Activated CD4-positive, alpha-beta T cell treated with anti-CD3 and anti-CD28 coated beads, Interleukin-2, amount 10 ng/mL, durations not matched to agents 7 days and 5 days (primary cell): ENCODE results near the gene PITX1. TPM values are rescaled to one million over a fixed set of nuclear protein-coding genes. Genes with fewer than 3 reads are reported as not detected.
"Not testable (repeated sequence)": the region's sequence is repeated elsewhere in the genome, so short reads cannot be mapped to it uniquely, and the experiment has no call there.

ENCODE experiments used
- CTCF ChIA-PET: fragments of 350-600 bp; sonication (Branson Sonifier 250); formaldehyde crosslinking; loops from one replicate; lab custom pipeline; 2021; ENCODE audit warnings: antibody characterized with exemption; lab: Charles Lee
- POLR2A ChIA-PET: fragments of 350-600 bp; sonication (Branson Sonifier 250); formaldehyde crosslinking; loops from one replicate; lab custom pipeline; 2021; ENCODE audit warnings: antibody characterized with exemption; lab: Charles Lee
- DNase-seq: peaks from one replicate; pipeline ENCODE4 v3.0.0-alpha.2; 2020
- H3K27ac Mint-ChIP-seq: one replicate; pipeline ENCODE4 v1.8.0; 2021; ENCODE audit warnings: mild to moderate bottlenecking, moderate library complexity, mixed read lengths
- H3K27me3 Mint-ChIP-seq: one replicate; pipeline ENCODE4 v1.8.0; 2021; ENCODE audit warnings: mixed read lengths
- H3K36me3 Mint-ChIP-seq: one replicate; pipeline ENCODE4 v1.8.0; 2021; ENCODE audit warnings: low read depth, mixed read lengths
- H3K4me1 Mint-ChIP-seq: one replicate; pipeline ENCODE4 v1.8.0; 2021; ENCODE audit warnings: mixed read lengths
- H3K4me3 Mint-ChIP-seq: one replicate; pipeline ENCODE4 v1.8.0; 2021; ENCODE audit warnings: mild to moderate bottlenecking, moderate library complexity, mixed read lengths
- H3K9me3 Mint-ChIP-seq: one replicate; pipeline ENCODE4 v1.8.0; 2021; ENCODE audit warnings: mixed read lengths
- total RNA-seq, 2 experiments: library from RNA; stranded (reverse); gene quantifications; one replicate each; pipeline ENCODE4 v1.2.3, GENCODE V29; 2021

Gene PITX1
- total RNA-seq, 2 experiments from 2014 or later, result not detected

- Mint-ChIP-seq H3K4me3 (no peak overlapping the region), H3K27me3 (no peaks in the 10 kb centered on the region), H3K27ac (no peak overlapping the region), H3K9me3 (no peaks in the 10 kb centered on the region), H3K4me1 (no peaks in the 10 kb centered on the region), H3K36me3 (no peaks in the 10 kb centered on the region)
- no peak for DNase-seq
- ChIA-PET POLR2A (no interaction called here), CTCF (no interaction called here)
Observed at GRCh38 chr5:135007305-135007704, 26.7 kb downstream of the PITX1 start.

- DNase-seq, result no peak
- CTCF ChIA-PET, result interaction anchor here (0.7 kb wide), 1 partner anchor 14 kb away, joined by 3 read pairs; no protein-coding TSS in a partner anchor
- H3K27ac Mint-ChIP-seq, result no peak overlapping the region
- H3K4me1 Mint-ChIP-seq, result no peaks in the 10 kb centered on the region
- no peak overlapping the region for H3K4me3 Mint-ChIP-seq
- H3K36me3 Mint-ChIP-seq, result no peaks in the 10 kb centered on the region
- H3K27me3 Mint-ChIP-seq, result no peaks in the 10 kb centered on the region
- H3K9me3 Mint-ChIP-seq, result no peaks in the 10 kb centered on the region
- POLR2A ChIA-PET, result no interaction called here
Observed at GRCh38 chr5:135005076-135005475, 29.0 kb downstream of the PITX1 start.

DNA sequence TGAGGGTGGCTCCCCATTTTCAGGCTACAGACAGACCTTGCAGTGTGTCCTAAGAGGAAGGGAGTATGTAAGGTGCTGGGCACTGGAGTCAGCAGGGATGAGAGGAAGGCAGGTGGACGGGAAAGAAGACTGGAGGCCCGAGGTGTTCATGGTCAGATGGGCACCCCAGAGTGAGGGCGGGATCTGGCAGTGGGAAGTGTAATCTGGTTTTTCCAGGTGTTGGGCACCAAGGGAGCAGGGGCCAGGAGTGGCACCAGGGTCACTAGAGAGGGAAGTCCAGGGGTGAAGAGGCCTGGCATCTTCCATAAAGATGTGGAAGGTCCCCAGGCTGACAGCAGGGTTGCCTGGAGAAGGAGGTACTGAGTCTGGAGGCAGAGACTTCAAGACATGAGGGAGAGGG is 29.7 kb downstream of the PITX1 start:
- Mint-ChIP-seq H3K27ac (no peak overlapping the region), H3K27me3 (no peaks in the 10 kb centered on the region), H3K4me3 (no peak overlapping the region), H3K36me3 (no peaks in the 10 kb centered on the region), H3K4me1 (no peaks in the 10 kb centered on the region), H3K9me3 (no peaks in the 10 kb centered on the region)
- no peak for DNase-seq
- ChIA-PET POLR2A (no interaction called here), CTCF (no interaction called here)

DNA sequence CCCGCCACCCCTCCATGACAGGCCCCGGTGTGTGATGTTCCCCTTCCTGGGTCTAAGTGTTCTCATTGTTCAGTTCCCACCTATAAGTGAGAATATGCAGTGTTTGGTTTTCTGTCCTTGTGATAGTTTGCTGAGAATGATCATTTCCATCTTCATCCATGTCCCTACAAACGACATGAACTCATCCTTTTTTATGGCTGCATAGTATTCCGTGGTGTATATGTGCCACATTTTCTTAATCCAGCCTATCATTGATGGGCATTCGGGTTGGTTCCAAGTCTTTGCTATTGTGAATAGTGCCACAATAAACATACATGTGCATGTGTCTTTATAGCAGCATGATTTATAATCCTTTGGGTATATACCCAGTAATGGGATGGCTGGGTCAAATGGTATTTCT is 36.0 kb downstream of the PITX1 start:
- H3K4me1 Mint-ChIP-seq, H3K4me3 Mint-ChIP-seq, CTCF ChIA-PET, H3K27ac Mint-ChIP-seq, H3K27me3 Mint-ChIP-seq, H3K9me3 Mint-ChIP-seq, POLR2A ChIA-PET, DNase-seq, H3K36me3 Mint-ChIP-seq: not testable (repeated sequence)

DNA sequence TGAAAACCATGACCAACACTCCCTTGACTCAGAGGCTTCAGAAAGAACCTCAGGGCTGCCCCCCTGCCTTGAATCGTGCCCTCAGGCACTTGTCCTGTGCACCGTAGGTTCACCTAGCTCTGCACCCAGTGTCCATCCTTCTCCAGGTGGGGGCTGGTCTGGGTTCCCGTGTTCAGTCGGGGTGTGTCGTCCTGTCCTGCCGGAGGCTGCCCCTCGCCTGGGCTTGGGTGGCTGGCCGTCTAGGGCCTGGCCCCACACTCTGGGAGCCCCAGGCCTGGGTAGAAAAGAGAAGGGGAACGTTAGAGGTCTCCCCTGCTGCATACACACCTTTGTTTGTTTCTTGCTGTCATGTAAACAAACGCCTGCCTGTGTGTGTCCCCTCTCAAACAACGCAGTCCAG is 37.0 kb downstream of the PITX1 start:
- DNase-seq, result no peak
- no peak overlapping the region for H3K4me3 Mint-ChIP-seq
- H3K9me3 Mint-ChIP-seq, result no peaks in the 10 kb centered on the region
- H3K27me3 Mint-ChIP-seq, result no peaks in the 10 kb centered on the region
- H3K4me1 Mint-ChIP-seq, result no peaks in the 10 kb centered on the region
- CTCF ChIA-PET, result no interaction called here
- no peak overlapping the region for H3K27ac Mint-ChIP-seq
- POLR2A ChIA-PET, result no interaction called here
- no peaks in the 10 kb centered on the region for H3K36me3 Mint-ChIP-seq

GRCh38 chr5:134995850-134996402 is 38.1 kb downstream of the PITX1 start:
- H3K9me3 Mint-ChIP-seq, result no peaks in the 10 kb centered on the region
- ChIA-PET CTCF (no interaction called here), POLR2A (no interaction called here)
- H3K27ac Mint-ChIP-seq, result no peak overlapping the region
- no peaks in the 10 kb centered on the region for H3K36me3 Mint-ChIP-seq
- no peak overlapping the region for H3K4me3 Mint-ChIP-seq
- H3K27me3 Mint-ChIP-seq, result no peaks in the 10 kb centered on the region
- DNase-seq, result no peak
- H3K4me1 Mint-ChIP-seq, result no peaks in the 10 kb centered on the region

DNA sequence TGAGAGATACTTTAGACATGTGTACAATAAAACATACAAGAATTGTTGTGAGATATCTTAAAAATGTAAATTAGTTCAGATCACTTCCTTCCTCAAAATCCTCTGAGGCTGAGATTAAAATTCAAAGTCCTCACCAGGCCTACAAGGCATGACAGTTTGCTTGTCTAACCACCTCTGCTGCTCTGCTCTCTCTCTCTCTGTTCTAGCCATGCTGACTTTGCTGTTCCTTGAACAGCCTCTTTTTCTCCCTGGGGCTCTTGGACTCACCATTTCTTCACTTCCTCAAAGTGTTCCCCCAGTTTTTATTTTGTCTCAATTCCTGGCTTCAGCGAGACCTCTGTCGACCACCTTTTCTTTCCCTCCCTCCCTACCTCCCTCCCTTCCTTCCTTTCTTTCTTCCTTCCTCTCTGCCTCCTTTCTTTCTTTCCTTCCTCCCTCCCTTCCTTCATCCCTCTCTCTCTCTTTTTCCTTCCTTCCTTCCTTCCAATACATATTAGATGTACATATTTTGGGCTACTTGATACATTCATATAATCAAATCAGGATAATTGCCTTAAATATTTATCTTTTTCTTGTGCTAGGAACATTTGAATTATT is 39.4 kb downstream of the PITX1 start:
- no peak overlapping the region for H3K27ac Mint-ChIP-seq
- H3K9me3 Mint-ChIP-seq, result no peaks in the 10 kb centered on the region
- no peak for DNase-seq
- H3K27me3 Mint-ChIP-seq, result no peaks in the 10 kb centered on the region
- ChIA-PET POLR2A (no interaction called here), CTCF (no interaction called here)
- no peaks in the 10 kb centered on the region for H3K4me1 Mint-ChIP-seq
- no peak overlapping the region for H3K4me3 Mint-ChIP-seq
- no peaks in the 10 kb centered on the region for H3K36me3 Mint-ChIP-seq

GRCh38 chr5:134993161-134993560 is 40.9 kb downstream of the PITX1 start:
- H3K36me3 Mint-ChIP-seq, result no peaks in the 10 kb centered on the region
- H3K9me3 Mint-ChIP-seq, result no peaks in the 10 kb centered on the region
- peaks cover 2% of the 10 kb centered on the region for H3K4me1 Mint-ChIP-seq
- DNase-seq, result no peak
- H3K4me3 Mint-ChIP-seq, result no peak overlapping the region
- no peak overlapping the region for H3K27ac Mint-ChIP-seq
- POLR2A ChIA-PET, result no interaction called here
- CTCF ChIA-PET, result no interaction called here
- peaks cover 7% of the 10 kb centered on the region for H3K27me3 Mint-ChIP-seq

GRCh38 chr5:134992148-134992547 is 41.9 kb downstream of the PITX1 start:
- ChIA-PET CTCF (no interaction called here), POLR2A (no interaction called here)
- H3K27ac Mint-ChIP-seq, result no peak overlapping the region
- peaks cover 2% of the 10 kb centered on the region for H3K4me1 Mint-ChIP-seq
- no peak for DNase-seq
- H3K9me3 Mint-ChIP-seq, result no peaks in the 10 kb centered on the region
- peaks cover 8% of the 10 kb centered on the region for H3K27me3 Mint-ChIP-seq
- no peak overlapping the region for H3K4me3 Mint-ChIP-seq
- H3K36me3 Mint-ChIP-seq, result no peaks in the 10 kb centered on the region

DNA sequence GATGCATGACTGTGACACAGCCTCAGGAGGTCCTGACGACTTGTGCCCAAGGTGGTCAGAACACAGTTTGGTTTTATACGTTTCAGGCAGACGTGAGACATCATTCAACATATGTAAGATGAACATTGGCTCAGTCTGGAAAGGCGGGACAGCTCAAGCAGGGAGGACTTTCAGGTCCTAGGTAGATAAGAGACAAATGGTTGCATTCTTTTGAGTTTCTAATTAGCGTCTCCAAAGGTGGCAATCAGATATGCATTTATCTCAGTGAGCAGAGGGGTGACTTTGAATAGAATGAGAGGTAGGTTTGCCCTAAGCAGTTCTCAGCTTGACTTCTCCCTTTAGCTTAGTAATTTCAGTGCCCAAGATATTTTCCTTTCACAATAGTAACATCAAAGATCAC is 43.8 kb downstream of the PITX1 start:
- H3K36me3 Mint-ChIP-seq, POLR2A ChIA-PET, DNase-seq, H3K27ac Mint-ChIP-seq, CTCF ChIA-PET, H3K4me3 Mint-ChIP-seq, H3K4me1 Mint-ChIP-seq, H3K9me3 Mint-ChIP-seq: not testable (repeated sequence)
- peaks cover 11% of the 10 kb centered on the region for H3K27me3 Mint-ChIP-seq

DNA sequence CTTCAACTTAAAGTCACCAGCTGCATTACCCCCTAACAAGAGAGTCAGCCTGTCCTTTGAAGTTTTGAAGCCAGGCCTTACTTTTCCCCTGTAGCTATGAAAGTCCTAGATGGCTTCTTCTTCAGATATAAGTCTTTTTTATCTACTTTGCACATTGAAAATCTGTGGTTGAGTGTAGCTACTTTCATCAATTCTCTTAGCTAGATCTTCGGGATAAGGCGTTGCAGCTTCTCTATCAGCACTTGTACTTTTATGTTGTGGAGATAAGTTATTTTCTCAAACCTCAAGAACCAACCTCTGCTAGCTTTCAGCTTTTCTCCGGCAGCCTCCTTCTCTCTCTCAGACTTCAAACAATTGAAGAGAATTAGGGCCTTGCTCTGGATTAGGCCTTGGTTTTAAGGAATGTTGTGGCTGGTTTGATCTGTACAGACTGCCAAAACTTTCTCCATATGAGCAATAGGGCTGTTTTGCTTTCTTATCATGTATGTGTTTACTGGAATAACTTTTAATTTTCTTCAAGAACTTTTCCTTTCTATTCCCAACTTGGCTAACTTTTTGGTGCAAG is 44.7 kb downstream of the PITX1 start:
- H3K4me3 Mint-ChIP-seq, result no peak overlapping the region
- no peaks in the 10 kb centered on the region for H3K9me3 Mint-ChIP-seq
- H3K4me1 Mint-ChIP-seq, result peaks cover 2% of the 10 kb centered on the region
- peaks cover 11% of the 10 kb centered on the region for H3K27me3 Mint-ChIP-seq
- H3K36me3 Mint-ChIP-seq, result no peaks in the 10 kb centered on the region
- no peak for DNase-seq
- ChIA-PET CTCF (interaction anchor here (0.6 to 0.7 kb wide), 2 partner anchors 34 to 159 kb away, joined by 3 read pairs; no protein-coding TSS in a partner anchor), POLR2A (interaction anchor here (0.6 kb wide), 1 partner anchor 178 kb away, joined by 3 read pairs; no protein-coding TSS in a partner anchor)
- H3K27ac Mint-ChIP-seq, result no peak overlapping the region

DNA sequence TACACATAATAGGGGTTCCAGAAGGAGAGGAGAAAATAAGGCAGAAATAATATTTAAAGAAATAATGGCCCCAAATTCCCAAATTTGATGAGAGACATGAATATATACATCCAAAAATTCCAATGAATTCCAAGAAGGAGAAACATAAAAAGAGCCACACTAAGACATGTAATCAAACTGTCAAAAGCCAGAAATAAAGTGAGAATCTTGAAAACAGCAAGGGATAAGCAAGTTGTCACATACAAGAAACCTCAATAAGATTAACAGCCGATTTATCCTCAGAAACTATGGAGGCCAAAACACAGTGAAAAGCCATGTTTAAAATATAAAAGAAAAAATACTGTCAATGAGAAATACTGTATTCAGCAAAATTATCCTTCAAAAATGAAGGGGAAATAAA is 51.8 kb downstream of the PITX1 start:
- CTCF ChIA-PET, result no interaction called here
- H3K27ac Mint-ChIP-seq, result no peak overlapping the region
- no peak overlapping the region for H3K4me3 Mint-ChIP-seq
- H3K9me3 Mint-ChIP-seq, result peaks cover 35% of the 10 kb centered on the region
- DNase-seq, result no peak
- peaks cover 9% of the 10 kb centered on the region for H3K27me3 Mint-ChIP-seq
- peaks cover 6% of the 10 kb centered on the region for H3K36me3 Mint-ChIP-seq
- POLR2A ChIA-PET, result no interaction called here
- no peaks in the 10 kb centered on the region for H3K4me1 Mint-ChIP-seq

GRCh38 chr5:134979416-134979815 is 54.6 kb downstream of the PITX1 start:
- POLR2A ChIA-PET, result no interaction called here
- DNase-seq, result no peak
- CTCF ChIA-PET, result interaction anchor here (1.2 kb wide), 1 partner anchor 27 kb away, joined by 3 read pairs; no protein-coding TSS in a partner anchor
- Mint-ChIP-seq H3K4me3 (no peak overlapping the region), H3K9me3 (peaks cover 38% of the 10 kb centered on the region), H3K4me1 (no peaks in the 10 kb centered on the region), H3K27me3 (peaks cover 6% of the 10 kb centered on the region), H3K36me3 (peaks cover 16% of the 10 kb centered on the region), H3K27ac (no peak overlapping the region)
